ENCODE data around the gene CHST8. TPM values are rescaled to one million over a fixed set of nuclear protein-coding genes. Genes with fewer than 3 reads are reported as not detected.
"Not testable (repeated sequence)": the region's sequence is repeated elsewhere in the genome, so short reads cannot be mapped to it uniquely, and the experiment has no call there.

The CHST8 gene
- total and polyA plus RNA-seq, 4 donors, result 0.05 to 0.07 TPM; not detected in 2

DNA sequence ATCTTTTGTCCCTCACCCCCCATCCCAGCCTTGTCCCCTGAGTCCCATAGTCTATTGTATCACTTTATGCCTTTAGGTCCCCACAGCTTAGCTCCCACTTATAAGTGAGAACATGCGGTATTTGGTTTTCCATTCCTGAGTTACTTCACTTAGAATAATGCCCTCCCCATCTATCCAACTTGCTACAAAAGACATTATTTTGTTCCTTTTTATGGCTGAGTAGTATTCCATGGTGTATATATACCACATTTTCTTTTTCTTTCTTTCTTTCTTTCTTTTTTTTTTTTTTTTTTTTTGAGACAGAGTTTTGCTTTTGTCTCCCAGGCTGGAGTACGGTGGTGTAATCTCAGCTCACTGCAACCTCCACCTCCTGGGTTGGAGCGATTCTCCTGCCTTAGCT is 73.8 kb downstream of the CHST8 start:
- H3K4me3 ChIP-seq (ENCODE audit: low read depth in 1 of 3, low read length in 3 of 3); H3K4me1 ChIP-seq (ENCODE audit: control insufficient read depth in 4 of 4, insufficient read depth in 4 of 4, low read length in 3 of 4); H3K9me3 ChIP-seq (ENCODE audit: control insufficient read depth in 4 of 4, low read length in 3 of 4); H3K27ac ChIP-seq (ENCODE audit: low read depth in 1 of 2, low read length in 2 of 2); H3K9ac ChIP-seq (ENCODE audit: low read depth in 1 of 2, low read length in 2 of 2); DNase-seq (ENCODE audit: low spot score); H3K36me3 ChIP-seq (ENCODE audit: control insufficient read depth in 4 of 4, insufficient read depth in 3 of 4, low read depth in 1 of 4, low read length in 3 of 4); H3K27me3 ChIP-seq (ENCODE audit: control insufficient read depth in 4 of 4, insufficient read depth in 4 of 4, low read length in 3 of 4): not testable (repeated sequence)
- 90% methylated on average over 3 of the region's 3 CpGs for WGBS

DNA sequence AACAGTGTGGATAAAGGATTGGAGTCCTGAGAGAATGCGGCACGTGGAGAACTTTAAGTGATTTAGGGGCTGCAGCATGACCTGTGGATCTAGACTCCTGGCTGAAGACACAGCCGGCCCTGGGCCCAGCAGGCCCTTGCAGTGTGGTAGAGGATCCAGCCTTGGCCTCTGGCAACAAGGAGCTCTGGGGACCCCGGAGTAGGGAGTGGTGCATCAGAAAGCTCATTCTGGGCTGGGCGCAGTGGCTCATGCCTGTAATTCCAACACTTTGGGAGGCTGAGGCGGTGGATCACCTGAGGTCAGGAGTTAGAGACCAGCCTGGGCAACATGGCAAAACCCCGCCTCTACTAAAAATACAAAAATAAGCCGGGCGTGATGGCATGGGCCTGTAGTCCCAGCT is 76.0 kb downstream of the CHST8 start:
- DNase-seq (ENCODE audit: low spot score), result no peak

DNA sequence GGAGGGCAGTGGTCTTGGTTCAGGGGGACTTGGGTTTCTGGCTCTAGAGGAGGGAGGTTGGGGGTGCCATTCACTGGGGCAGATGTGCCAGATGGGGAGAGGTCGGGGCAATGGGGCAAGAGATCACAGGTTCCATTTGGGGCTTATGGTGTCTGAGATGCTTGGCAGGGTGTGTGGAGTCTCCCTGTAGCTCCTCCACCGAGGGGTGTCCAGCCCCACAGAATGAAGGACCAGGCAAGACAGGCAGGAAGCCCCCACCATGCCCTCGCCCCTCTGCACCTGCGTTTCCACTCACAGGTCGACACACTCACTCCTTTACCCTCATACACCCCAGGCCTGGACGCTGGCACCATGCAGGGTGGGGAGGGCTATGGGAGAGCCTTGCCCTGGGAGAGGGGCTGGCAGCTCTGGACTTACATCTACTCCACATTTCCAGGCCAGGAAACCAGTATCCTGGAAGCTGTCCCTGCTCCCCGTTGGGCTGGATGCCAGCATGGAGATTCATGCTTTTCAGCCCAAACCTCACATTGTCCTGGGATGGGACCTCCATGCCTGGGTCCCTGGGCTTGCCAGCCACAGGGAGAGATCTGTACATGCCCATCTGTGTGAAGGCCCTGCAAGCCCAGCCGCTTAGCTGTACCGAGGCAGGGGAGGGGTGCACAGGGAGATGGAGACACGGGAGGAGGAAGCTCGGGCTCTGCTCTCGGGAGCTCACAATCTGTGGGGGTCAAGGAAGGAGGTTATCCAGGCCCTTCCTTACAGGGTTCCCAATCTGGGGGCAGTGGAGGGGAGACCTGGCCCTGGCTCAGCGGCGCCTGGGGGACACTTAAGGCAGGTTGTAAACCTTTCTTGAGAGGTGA is 77.1 kb downstream of the CHST8 start:
- H3K4me3 ChIP-seq (ENCODE audit: low read depth in 1 of 3, low read length in 3 of 3), result no peak overlapping the region
- H3K27ac ChIP-seq (ENCODE audit: low read depth in 1 of 2, low read length in 2 of 2), result no peak overlapping the region
- TF ChIP-seq JUND (IDR thresholded peaks at IDR 0.05), result no peak
- TF ChIP-seq, protein P1, sequence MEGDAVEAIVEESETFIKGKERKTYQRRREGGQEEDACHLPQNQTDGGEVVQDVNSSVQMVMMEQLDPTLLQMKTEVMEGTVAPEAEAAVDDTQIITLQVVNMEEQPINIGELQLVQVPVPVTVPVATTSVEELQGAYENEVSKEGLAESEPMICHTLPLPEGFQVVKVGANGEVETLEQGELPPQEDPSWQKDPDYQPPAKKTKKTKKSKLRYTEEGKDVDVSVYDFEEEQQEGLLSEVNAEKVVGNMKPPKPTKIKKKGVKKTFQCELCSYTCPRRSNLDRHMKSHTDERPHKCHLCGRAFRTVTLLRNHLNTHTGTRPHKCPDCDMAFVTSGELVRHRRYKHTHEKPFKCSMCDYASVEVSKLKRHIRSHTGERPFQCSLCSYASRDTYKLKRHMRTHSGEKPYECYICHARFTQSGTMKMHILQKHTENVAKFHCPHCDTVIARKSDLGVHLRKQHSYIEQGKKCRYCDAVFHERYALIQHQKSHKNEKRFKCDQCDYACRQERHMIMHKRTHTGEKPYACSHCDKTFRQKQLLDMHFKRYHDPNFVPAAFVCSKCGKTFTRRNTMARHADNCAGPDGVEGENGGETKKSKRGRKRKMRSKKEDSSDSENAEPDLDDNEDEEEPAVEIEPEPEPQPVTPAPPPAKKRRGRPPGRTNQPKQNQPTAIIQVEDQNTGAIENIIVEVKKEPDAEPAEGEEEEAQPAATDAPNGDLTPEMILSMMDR (IDR thresholded peaks at IDR 0.05; ENCODE audit: low read depth, low read length, missing input control), result no peak
- no peak for TF ChIP-seq NR2F2 (IDR thresholded peaks at IDR 0.05)
- no peak for TF ChIP-seq FOXA1 (IDR thresholded peaks at IDR 0.05)
- TF ChIP-seq HNF4A (conservative IDR thresholded peaks at IDR 0.05), result no peak
- no peak for TF ChIP-seq EGR1 (IDR thresholded peaks at IDR 0.05; ENCODE audit: low read depth in 2 of 2)
- TF ChIP-seq, protein P2, sequence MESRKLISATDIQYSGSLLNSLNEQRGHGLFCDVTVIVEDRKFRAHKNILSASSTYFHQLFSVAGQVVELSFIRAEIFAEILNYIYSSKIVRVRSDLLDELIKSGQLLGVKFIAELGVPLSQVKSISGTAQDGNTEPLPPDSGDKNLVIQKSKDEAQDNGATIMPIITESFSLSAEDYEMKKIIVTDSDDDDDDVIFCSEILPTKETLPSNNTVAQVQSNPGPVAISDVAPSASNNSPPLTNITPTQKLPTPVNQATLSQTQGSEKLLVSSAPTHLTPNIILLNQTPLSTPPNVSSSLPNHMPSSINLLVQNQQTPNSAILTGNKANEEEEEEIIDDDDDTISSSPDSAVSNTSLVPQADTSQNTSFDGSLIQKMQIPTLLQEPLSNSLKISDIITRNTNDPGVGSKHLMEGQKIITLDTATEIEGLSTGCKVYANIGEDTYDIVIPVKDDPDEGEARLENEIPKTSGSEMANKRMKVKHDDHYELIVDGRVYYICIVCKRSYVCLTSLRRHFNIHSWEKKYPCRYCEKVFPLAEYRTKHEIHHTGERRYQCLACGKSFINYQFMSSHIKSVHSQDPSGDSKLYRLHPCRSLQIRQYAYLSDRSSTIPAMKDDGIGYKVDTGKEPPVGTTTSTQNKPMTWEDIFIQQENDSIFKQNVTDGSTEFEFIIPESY (IDR thresholded peaks at IDR 0.05), result no peak
- TF ChIP-seq, protein P3, sequence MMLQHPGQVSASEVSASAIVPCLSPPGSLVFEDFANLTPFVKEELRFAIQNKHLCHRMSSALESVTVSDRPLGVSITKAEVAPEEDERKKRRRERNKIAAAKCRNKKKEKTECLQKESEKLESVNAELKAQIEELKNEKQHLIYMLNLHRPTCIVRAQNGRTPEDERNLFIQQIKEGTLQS (IDR thresholded peaks at IDR 0.05), result no peak
- TF ChIP-seq RAD21 (IDR thresholded peaks at IDR 0.05), result no peak
- TF ChIP-seq TAF1 (conservative IDR thresholded peaks at IDR 0.05), result no peak
- TF ChIP-seq, protein P4, sequence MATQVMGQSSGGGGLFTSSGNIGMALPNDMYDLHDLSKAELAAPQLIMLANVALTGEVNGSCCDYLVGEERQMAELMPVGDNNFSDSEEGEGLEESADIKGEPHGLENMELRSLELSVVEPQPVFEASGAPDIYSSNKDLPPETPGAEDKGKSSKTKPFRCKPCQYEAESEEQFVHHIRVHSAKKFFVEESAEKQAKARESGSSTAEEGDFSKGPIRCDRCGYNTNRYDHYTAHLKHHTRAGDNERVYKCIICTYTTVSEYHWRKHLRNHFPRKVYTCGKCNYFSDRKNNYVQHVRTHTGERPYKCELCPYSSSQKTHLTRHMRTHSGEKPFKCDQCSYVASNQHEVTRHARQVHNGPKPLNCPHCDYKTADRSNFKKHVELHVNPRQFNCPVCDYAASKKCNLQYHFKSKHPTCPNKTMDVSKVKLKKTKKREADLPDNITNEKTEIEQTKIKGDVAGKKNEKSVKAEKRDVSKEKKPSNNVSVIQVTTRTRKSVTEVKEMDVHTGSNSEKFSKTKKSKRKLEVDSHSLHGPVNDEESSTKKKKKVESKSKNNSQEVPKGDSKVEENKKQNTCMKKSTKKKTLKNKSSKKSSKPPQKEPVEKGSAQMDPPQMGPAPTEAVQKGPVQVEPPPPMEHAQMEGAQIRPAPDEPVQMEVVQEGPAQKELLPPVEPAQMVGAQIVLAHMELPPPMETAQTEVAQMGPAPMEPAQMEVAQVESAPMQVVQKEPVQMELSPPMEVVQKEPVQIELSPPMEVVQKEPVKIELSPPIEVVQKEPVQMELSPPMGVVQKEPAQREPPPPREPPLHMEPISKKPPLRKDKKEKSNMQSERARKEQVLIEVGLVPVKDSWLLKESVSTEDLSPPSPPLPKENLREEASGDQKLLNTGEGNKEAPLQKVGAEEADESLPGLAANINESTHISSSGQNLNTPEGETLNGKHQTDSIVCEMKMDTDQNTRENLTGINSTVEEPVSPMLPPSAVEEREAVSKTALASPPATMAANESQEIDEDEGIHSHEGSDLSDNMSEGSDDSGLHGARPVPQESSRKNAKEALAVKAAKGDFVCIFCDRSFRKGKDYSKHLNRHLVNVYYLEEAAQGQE (IDR thresholded peaks at IDR 0.05), result no peak
- no peak for TF ChIP-seq HNF4G (IDR thresholded peaks at IDR 0.05)
- TF ChIP-seq RXRA (IDR thresholded peaks at IDR 0.05), result no peak
- no peak for TF ChIP-seq YY1 (IDR thresholded peaks at IDR 0.05)
- TF ChIP-seq, protein P5, sequence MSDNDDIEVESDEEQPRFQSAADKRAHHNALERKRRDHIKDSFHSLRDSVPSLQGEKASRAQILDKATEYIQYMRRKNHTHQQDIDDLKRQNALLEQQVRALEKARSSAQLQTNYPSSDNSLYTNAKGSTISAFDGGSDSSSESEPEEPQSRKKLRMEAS (IDR thresholded peaks at IDR 0.05), result no peak
- no peak for TF ChIP-seq GABPA (IDR thresholded peaks at IDR 0.05 in 1 of 2, conservative IDR thresholded peaks at IDR 0.05 in 1 of 2)
- no peak for TF ChIP-seq FOXA2 (IDR thresholded peaks at IDR 0.05)
- no peak for TF ChIP-seq SP1 (IDR thresholded peaks at IDR 0.05)
- peaks cover 0 to 4% (median 0%) of the 10 kb centered on the region in 4 donors for H3K27me3 ChIP-seq (ENCODE audit: control insufficient read depth in 4 of 4, insufficient read depth in 4 of 4, low read length in 3 of 4)
- no peaks in the 10 kb centered on the region for H3K36me3 ChIP-seq (ENCODE audit: control insufficient read depth in 4 of 4, insufficient read depth in 3 of 4, low read depth in 1 of 4, low read length in 3 of 4)
- no peak overlapping the region for H3K9ac ChIP-seq (ENCODE audit: low read depth in 1 of 2, low read length in 2 of 2)
- no peaks in the 10 kb centered on the region for H3K4me1 ChIP-seq (ENCODE audit: control insufficient read depth in 4 of 4, insufficient read depth in 4 of 4, low read length in 3 of 4)
- DNase-seq (ENCODE audit: low spot score), result no peak
- 69% methylated on average over 14 of the region's 14 CpGs for WGBS
- no peaks in the 10 kb centered on the region for H3K9me3 ChIP-seq (ENCODE audit: control insufficient read depth in 4 of 4, low read length in 3 of 4)

More for the DNA sequence above, 76.0 kb downstream of the CHST8 start:
- no peaks in the 10 kb centered on the region for H3K9me3 ChIP-seq (ENCODE audit: control insufficient read depth in 4 of 4, low read length in 3 of 4)
- H3K27ac ChIP-seq (ENCODE audit: low read depth in 1 of 2, low read length in 2 of 2), result no peak overlapping the region
- whole genome bisulfite sequencing, result 83% methylated on average over 9 of the region's 9 CpGs
- no peak overlapping the region for H3K9ac ChIP-seq (ENCODE audit: low read depth in 1 of 2, low read length in 2 of 2)
- H3K36me3 ChIP-seq (ENCODE audit: control insufficient read depth in 4 of 4, insufficient read depth in 3 of 4, low read depth in 1 of 4, low read length in 3 of 4), result no peaks in the 10 kb centered on the region
- H3K4me3 ChIP-seq (ENCODE audit: low read depth in 1 of 3, low read length in 3 of 3), result no peak overlapping the region
- H3K4me1 ChIP-seq (ENCODE audit: control insufficient read depth in 4 of 4, insufficient read depth in 4 of 4, low read length in 3 of 4), result no peaks in the 10 kb centered on the region
- H3K27me3 ChIP-seq (ENCODE audit: control insufficient read depth in 4 of 4, insufficient read depth in 4 of 4, low read length in 3 of 4), result peaks cover 0 to 4% (median 0%) of the 10 kb centered on the region in 4 donors
- TF ChIP-seq FOXA1 (IDR thresholded peaks at IDR 0.05), result no peak
